ENCODE measurements around the gene SCN2B. TPM values are rescaled to one million over a fixed set of nuclear protein-coding genes. Genes with fewer than 3 reads are reported as not detected.

SCN2B gene
- polyA plus RNA-seq, 1 donor from 2014 or later = 1.1 TPM

GRCh38 chr11:118135051-118135795, 41.2 kb downstream of the SCN2B start:
- Histone ChIP-seq H3K9ac (ENCODE audit: low read length) (no peak overlapping the region), H4K20me1 (ENCODE audit: insufficient read depth) (no peaks in the 10 kb centered on the region), H3F3A (ENCODE audit: insufficient read depth, low read length, poor library complexity, severe bottlenecking) (no peaks in the 10 kb centered on the region), H3K27ac (ENCODE audit: low read length) (no peak overlapping the region), H3K9me3 (ENCODE audit: low read length) (no peaks in the 10 kb centered on the region), H3K27me3 (ENCODE audit: insufficient read depth, low read depth, low read length) (no peaks in the 10 kb centered on the region), H3K9me2 (ENCODE audit: insufficient read depth, low read length) (no peaks in the 10 kb centered on the region), H2AFZ (ENCODE audit: low read depth, low read length) (no peak overlapping the region), H3K4me2 (ENCODE audit: low read length) (no peak overlapping the region), H3K4me3 (ENCODE audit: low read length) (no peak overlapping the region), H3K36me3 (ENCODE audit: insufficient read depth, low read length) (no peaks in the 10 kb centered on the region), H3K79me2 (replicated peaks; ENCODE audit: insufficient read depth, low read length) (no peaks in the 10 kb centered on the region)
- TF ChIP-seq, protein P1, sequence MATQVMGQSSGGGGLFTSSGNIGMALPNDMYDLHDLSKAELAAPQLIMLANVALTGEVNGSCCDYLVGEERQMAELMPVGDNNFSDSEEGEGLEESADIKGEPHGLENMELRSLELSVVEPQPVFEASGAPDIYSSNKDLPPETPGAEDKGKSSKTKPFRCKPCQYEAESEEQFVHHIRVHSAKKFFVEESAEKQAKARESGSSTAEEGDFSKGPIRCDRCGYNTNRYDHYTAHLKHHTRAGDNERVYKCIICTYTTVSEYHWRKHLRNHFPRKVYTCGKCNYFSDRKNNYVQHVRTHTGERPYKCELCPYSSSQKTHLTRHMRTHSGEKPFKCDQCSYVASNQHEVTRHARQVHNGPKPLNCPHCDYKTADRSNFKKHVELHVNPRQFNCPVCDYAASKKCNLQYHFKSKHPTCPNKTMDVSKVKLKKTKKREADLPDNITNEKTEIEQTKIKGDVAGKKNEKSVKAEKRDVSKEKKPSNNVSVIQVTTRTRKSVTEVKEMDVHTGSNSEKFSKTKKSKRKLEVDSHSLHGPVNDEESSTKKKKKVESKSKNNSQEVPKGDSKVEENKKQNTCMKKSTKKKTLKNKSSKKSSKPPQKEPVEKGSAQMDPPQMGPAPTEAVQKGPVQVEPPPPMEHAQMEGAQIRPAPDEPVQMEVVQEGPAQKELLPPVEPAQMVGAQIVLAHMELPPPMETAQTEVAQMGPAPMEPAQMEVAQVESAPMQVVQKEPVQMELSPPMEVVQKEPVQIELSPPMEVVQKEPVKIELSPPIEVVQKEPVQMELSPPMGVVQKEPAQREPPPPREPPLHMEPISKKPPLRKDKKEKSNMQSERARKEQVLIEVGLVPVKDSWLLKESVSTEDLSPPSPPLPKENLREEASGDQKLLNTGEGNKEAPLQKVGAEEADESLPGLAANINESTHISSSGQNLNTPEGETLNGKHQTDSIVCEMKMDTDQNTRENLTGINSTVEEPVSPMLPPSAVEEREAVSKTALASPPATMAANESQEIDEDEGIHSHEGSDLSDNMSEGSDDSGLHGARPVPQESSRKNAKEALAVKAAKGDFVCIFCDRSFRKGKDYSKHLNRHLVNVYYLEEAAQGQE (IDR thresholded peaks at IDR 0.05; ENCODE audit: borderline replicate concordance) = no peak
- TF ChIP-seq, protein P2, sequence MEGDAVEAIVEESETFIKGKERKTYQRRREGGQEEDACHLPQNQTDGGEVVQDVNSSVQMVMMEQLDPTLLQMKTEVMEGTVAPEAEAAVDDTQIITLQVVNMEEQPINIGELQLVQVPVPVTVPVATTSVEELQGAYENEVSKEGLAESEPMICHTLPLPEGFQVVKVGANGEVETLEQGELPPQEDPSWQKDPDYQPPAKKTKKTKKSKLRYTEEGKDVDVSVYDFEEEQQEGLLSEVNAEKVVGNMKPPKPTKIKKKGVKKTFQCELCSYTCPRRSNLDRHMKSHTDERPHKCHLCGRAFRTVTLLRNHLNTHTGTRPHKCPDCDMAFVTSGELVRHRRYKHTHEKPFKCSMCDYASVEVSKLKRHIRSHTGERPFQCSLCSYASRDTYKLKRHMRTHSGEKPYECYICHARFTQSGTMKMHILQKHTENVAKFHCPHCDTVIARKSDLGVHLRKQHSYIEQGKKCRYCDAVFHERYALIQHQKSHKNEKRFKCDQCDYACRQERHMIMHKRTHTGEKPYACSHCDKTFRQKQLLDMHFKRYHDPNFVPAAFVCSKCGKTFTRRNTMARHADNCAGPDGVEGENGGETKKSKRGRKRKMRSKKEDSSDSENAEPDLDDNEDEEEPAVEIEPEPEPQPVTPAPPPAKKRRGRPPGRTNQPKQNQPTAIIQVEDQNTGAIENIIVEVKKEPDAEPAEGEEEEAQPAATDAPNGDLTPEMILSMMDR (IDR thresholded peaks at IDR 0.05; ENCODE audit: poor library complexity, severe bottlenecking) = no peak

DNA sequence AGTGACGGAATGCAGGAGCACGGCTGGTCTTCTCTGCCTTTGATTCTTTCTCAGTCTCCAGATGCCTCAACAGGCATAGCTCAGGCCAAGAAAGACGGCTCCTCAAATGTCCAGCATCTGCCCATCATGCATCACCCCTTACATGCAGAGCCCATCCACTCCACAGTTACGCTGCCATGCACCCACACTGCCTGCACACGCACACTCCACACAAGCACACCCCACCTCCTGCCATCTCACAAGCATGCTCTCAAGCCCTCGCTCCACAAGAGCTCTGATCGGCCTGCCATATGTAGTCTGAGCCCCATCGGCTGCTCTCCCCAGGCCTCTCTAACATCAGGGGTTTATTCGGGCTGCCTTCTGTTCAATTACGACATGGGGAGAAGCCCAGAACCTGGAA, 42.6 kb downstream of the SCN2B start:
- H3K9me3 ChIP-seq (ENCODE audit: low read length) = no peaks in the 10 kb centered on the region
- H3K27ac ChIP-seq (ENCODE audit: low read length) = no peak overlapping the region
- H3K27me3 ChIP-seq (ENCODE audit: insufficient read depth, low read depth, low read length) = no peaks in the 10 kb centered on the region
- H3F3A ChIP-seq (ENCODE audit: insufficient read depth, low read length, poor library complexity, severe bottlenecking) = no peaks in the 10 kb centered on the region
- H3K4me3 ChIP-seq (ENCODE audit: low read length) = no peak overlapping the region
- no peak overlapping the region for H3K4me2 ChIP-seq (ENCODE audit: low read length)
- H2AFZ ChIP-seq (ENCODE audit: low read depth, low read length) = no peak overlapping the region
- H4K20me1 ChIP-seq (ENCODE audit: insufficient read depth) = no peaks in the 10 kb centered on the region
- no peaks in the 10 kb centered on the region for H3K79me2 ChIP-seq (replicated peaks; ENCODE audit: insufficient read depth, low read length)
- H3K9me2 ChIP-seq (ENCODE audit: insufficient read depth, low read length) = no peaks in the 10 kb centered on the region
- TF ChIP-seq, protein P1 (IDR thresholded peaks at IDR 0.05; ENCODE audit: borderline replicate concordance) = no peak
- TF ChIP-seq EP300 (conservative IDR thresholded peaks at IDR 0.05; ENCODE audit: poor library complexity, severe bottlenecking) = no peak
- no peak for TF ChIP-seq POLR2AphosphoS5 (IDR thresholded peaks at IDR 0.05)
- TF ChIP-seq, protein P2 (IDR thresholded peaks at IDR 0.05; ENCODE audit: poor library complexity, severe bottlenecking) = no peak
- no peak for TF ChIP-seq MXI1 (conservative IDR thresholded peaks at IDR 0.05; ENCODE audit: poor library complexity, severe bottlenecking)
- H3K36me3 ChIP-seq (ENCODE audit: insufficient read depth, low read length) = no peaks in the 10 kb centered on the region
- no peak overlapping the region for H3K9ac ChIP-seq (ENCODE audit: low read length)

Measured in neural cell (in vitro differentiated cells).